Kidney (tissue), 14 donors: Measurements from ENCODE around the gene SPIN4. TPM values are rescaled to one million over a fixed set of nuclear protein-coding genes. Genes with fewer than 3 reads are reported as not detected.
A peak's percentile ranks its signal among the peaks of the same experiment; 100 is the strongest.

Experiments
- DNase-seq, 5 donors: peaks; one replicate each; pipeline ENCODE4 v3.0.0-alpha.2; 2013 to 2020
- FAIRE-seq: peaks from 2 replicates; lab custom pipeline; 2012; peaks lifted over from hg19 to GRCh38; lab: Jason Lieb, UNC
- H3K27ac ChIP-seq, 2 donors: one replicate each; pipeline ENCODE4 v1.7.0; 2013; ENCODE audit warnings: low read depth in 2 of 2, low read length in 2 of 2, inconsistent platforms in 1 of 2
- H3K27me3 ChIP-seq: one replicate; pipeline ENCODE4 v1.7.1; 2013; ENCODE audit warnings: low read length, inconsistent platforms; ENCODE audit not compliant: control insufficient read depth, insufficient read depth
- H3K36me3 ChIP-seq, 3 donors: one replicate each; pipeline versions ENCODE4 v1.7.0 to v1.7.1; 2013; ENCODE audit warnings: low read length in 3 of 3, control low read depth in 1 of 3, inconsistent platforms in 1 of 3; ENCODE audit not compliant: insufficient read depth in 3 of 3, control insufficient read depth in 2 of 3
- H3K4me1 ChIP-seq, 3 donors: one replicate each; pipeline versions ENCODE4 v1.7.0 to v1.7.1; 2013; ENCODE audit warnings: low read length in 3 of 3, inconsistent platforms in 1 of 3, low read depth in 1 of 3; ENCODE audit not compliant: control insufficient read depth in 2 of 3, insufficient read depth in 2 of 3
- H3K4me3 ChIP-seq, 3 donors: one replicate each; pipeline versions ENCODE4 v1.7.0 to v1.8.1; 2013; ENCODE audit warnings: low read length in 3 of 3, control low read depth in 1 of 3, inconsistent platforms in 1 of 3
- H3K9ac ChIP-seq, 3 donors: one replicate each; pipeline versions ENCODE4 v1.7.0 to v1.7.1; 2013; ENCODE audit warnings: low read length in 3 of 3, control low read depth in 1 of 3, inconsistent platforms in 1 of 3
- H3K9me3 ChIP-seq, 3 donors: one replicate each; pipeline versions ENCODE4 v1.7.0 to v1.7.1; 2013; ENCODE audit warnings: low read length in 3 of 3, control low read depth in 1 of 3, inconsistent platforms in 1 of 3; ENCODE audit not compliant: control insufficient read depth in 2 of 3, insufficient read depth in 1 of 3
- intact Hi-C: fragments of 100-400 bp; cut with DNase I; formaldehyde crosslinking; loops from one replicate; pipeline ENCODE4 v1.11.1; 2022
- polyA plus RNA-seq: library from polyadenylated mRNA; stranded (reverse); fragments of 350-450 nt; fragmentation: Illumina TruSeq; extraction: RNeasy Lipid Tissue Mini Kit (QIAGEN cat#74804); gene quantifications from one replicate; pipeline ENCODE4 v1.2.3, GENCODE V29; 2014; ENCODE audit warnings: low read depth, low replicate concordance; ENCODE audit not compliant: insufficient read depth
- total RNA-seq: library from RNA; stranded (reverse); fragmentation: NEBNext Ultra II Directional; extraction: Animal tissue kit (Norgen Biotek cat#: 25700); gene quantifications from one replicate; pipeline ENCODE4 v1.2.1, GENCODE V29; 2021
- TF ChIP-seq, protein P1 (sequence below): IDR thresholded peaks from 3 replicates; pipeline ENCODE4 v1.5.1; 2012; ENCODE audit warnings: mild to moderate bottlenecking, moderate library complexity, borderline replicate concordance; ENCODE audit not compliant: insufficient read depth; ENCODE audit errors: extremely low read depth
- donor health status: control.
- donor health status: control.
- donor health status: control.
- donor health status: control.
- donor health status: control.
- donor health status: DM: yes; HTN: yes; CAD: no.
- donor health status: Normal renal cell carcinoma (clear cell type).

The SPIN4 gene
- total and polyA plus RNA-seq, 2 donors from 2014 or later, result 0.77 to 4.2 TPM

DNA sequence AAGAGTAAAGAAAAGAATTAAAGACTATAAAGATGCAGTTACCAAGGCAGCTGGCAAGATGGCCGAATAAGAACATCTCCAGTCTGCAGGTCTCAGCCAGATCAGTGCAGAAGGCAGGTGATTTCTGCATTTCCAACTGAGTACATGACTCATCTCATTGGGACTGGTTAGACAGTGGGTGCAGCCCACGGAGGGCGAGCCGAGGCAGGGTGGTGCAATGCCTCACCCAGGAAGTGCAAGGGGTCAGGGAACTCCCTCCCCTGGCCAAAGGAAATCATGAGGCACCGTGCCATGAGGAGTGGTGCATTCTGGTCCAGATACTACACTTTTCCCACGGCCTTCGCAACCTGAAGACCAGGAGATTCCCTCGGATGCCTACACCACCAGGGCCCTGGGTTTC is 20.5 kb downstream of the SPIN4 start:
- no peak for FAIRE-seq
- TF ChIP-seq, protein P1, sequence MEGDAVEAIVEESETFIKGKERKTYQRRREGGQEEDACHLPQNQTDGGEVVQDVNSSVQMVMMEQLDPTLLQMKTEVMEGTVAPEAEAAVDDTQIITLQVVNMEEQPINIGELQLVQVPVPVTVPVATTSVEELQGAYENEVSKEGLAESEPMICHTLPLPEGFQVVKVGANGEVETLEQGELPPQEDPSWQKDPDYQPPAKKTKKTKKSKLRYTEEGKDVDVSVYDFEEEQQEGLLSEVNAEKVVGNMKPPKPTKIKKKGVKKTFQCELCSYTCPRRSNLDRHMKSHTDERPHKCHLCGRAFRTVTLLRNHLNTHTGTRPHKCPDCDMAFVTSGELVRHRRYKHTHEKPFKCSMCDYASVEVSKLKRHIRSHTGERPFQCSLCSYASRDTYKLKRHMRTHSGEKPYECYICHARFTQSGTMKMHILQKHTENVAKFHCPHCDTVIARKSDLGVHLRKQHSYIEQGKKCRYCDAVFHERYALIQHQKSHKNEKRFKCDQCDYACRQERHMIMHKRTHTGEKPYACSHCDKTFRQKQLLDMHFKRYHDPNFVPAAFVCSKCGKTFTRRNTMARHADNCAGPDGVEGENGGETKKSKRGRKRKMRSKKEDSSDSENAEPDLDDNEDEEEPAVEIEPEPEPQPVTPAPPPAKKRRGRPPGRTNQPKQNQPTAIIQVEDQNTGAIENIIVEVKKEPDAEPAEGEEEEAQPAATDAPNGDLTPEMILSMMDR, result no peak
- no peaks in the 10 kb centered on the region for H3K4me1 ChIP-seq
- DNase-seq, result peak in 1 of 5 donors; percentile 47
- no peak overlapping the region for H3K9ac ChIP-seq
- no peak overlapping the region for H3K27ac ChIP-seq
- intact Hi-C loops, result no loop called here
- no peaks in the 10 kb centered on the region for H3K9me3 ChIP-seq
- no peaks in the 10 kb centered on the region for H3K27me3 ChIP-seq
- H3K36me3 ChIP-seq, result no peaks in the 10 kb centered on the region
- no peak overlapping the region for H3K4me3 ChIP-seq

DNA sequence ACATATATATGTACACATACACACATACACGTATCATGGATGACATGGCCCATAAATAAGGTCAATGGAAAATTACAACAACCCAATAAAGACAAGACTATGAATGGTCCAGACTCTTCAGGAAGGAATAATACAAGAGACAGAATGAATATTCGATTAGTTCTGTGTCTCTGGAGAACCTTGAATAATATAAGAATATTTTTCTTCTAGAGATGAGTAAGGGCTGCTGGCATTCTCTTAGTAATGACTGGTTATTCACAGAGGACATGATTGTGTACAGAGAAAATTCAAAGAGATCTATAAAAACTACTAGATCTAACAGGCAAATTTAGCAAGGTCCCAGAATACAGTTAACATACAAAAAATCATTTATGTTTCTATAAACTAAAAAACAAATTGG is 23.3 kb downstream of the SPIN4 start:
- Histone ChIP-seq H3K27ac (no peak overlapping the region), H3K4me3 (no peak overlapping the region), H3K27me3 (no peaks in the 10 kb centered on the region), H3K36me3 (no peaks in the 10 kb centered on the region), H3K9ac (no peak overlapping the region), H3K9me3 (no peaks in the 10 kb centered on the region), H3K4me1 (no peaks in the 10 kb centered on the region)
- TF ChIP-seq, protein P1, result no peak
- intact Hi-C loops, result no loop called here
- FAIRE-seq (no peak), DNase-seq (no peak)

DNA sequence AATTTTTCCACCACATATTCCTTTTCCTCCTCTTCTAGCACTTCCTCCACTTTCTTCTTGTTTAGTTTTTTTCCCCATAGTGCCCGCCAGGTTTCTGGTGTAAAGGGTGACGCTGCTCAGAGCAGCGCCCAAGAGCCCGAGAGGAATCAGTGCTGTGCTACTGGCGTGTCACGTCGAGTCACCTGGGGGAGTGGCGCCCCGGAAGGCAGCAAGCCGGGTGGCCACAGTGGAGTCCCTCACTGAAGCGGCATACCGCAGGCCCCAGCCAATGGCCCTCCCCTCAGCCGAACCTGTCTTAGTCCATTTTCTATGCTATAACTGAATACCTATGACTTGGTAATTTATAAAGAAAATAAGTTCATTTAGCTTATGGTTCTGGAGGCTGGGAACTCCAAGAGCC is 51.5 kb downstream of the SPIN4 start:
- Histone ChIP-seq H3K4me1 (no peaks in the 10 kb centered on the region), H3K9ac (no peak overlapping the region), H3K27me3 (no peaks in the 10 kb centered on the region), H3K27ac (no peak overlapping the region), H3K9me3 (peaks cover 0 to 2% (median 0%) of the 10 kb centered on the region in 3 donors), H3K36me3 (no peaks in the 10 kb centered on the region), H3K4me3 (no peak overlapping the region)
- intact Hi-C loops, result no loop called here
- DNase-seq (no peak), FAIRE-seq (no peak)
- TF ChIP-seq, protein P1, result no peak
